Measurements from ENCODE around the gene HOXB4.

DNA sequence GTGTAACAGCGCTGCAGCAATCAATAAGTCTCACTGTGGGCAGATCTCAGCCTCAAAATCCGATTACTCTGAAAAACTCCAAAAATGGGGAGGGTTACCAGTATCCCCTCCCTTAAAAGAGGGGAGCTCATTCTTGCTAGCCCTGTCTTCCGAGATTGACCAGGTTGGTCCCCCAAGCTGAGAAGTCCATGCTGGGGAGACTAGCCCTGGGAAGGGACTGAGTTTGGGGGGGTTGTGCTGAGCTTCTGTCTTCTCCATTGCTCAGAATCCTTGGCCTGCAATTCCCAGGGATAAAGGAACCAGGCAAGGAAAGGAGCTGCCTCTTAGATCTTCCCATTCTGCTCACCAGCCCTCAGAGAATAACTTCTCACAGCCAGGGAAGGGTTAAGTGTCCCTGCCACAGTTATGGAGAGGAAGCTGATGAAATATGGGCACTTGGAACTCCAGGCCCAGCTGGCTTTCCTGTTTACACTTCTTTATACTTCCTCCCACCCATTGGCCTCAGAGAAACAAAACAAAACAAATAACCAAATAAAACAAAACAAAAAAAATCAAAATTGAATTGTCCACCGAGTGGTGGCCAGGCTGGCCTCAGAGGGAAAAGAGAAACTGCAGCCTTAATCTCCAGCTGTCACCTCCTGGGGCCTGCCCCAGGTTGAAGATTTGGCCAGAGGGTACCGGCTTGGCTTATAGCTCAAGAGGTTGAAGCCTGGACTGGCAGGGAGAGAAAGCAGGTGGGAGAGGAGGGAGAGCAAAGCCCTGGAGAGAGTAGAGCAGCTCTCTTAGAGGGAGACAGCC, 9.3 kb upstream of the HOXB4 start:
- TF ChIP-seq, protein P1, sequence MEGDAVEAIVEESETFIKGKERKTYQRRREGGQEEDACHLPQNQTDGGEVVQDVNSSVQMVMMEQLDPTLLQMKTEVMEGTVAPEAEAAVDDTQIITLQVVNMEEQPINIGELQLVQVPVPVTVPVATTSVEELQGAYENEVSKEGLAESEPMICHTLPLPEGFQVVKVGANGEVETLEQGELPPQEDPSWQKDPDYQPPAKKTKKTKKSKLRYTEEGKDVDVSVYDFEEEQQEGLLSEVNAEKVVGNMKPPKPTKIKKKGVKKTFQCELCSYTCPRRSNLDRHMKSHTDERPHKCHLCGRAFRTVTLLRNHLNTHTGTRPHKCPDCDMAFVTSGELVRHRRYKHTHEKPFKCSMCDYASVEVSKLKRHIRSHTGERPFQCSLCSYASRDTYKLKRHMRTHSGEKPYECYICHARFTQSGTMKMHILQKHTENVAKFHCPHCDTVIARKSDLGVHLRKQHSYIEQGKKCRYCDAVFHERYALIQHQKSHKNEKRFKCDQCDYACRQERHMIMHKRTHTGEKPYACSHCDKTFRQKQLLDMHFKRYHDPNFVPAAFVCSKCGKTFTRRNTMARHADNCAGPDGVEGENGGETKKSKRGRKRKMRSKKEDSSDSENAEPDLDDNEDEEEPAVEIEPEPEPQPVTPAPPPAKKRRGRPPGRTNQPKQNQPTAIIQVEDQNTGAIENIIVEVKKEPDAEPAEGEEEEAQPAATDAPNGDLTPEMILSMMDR (conservative IDR thresholded peaks at IDR 0.05; ENCODE audit: low read length) = no peak
- TF ChIP-seq EZH2phosphoT487 (IDR thresholded peaks at IDR 0.05; ENCODE audit: borderline replicate concordance, low read depth, low read length) = no peak

Measured in OCI-LY7 (cell line).